Neuron (in vitro differentiated cells): ENCODE results near the gene TRIM46.

Source experiments
- H2AFZ ChIP-seq: one replicate; pipeline ENCODE4 v1.6.1; 2013; ENCODE audit warnings: low read depth, mild to moderate bottlenecking, inconsistent platforms, low read length, moderate library complexity
- H3K27me3 ChIP-seq: one replicate; pipeline ENCODE4 v1.6.1; 2013; ENCODE audit warnings: low read length; ENCODE audit not compliant: insufficient read depth
- H3K36me3 ChIP-seq: one replicate; pipeline ENCODE4 v1.6.1; 2013; ENCODE audit warnings: low read length; ENCODE audit not compliant: insufficient read depth
- H3K4me1 ChIP-seq: one replicate; pipeline ENCODE4 v1.6.1; 2013; ENCODE audit warnings: low read length; ENCODE audit not compliant: insufficient read depth
- H3K4me3 ChIP-seq: 2 replicates; pipeline ENCODE4 v1.5.1; 2013; ENCODE audit warnings: mild to moderate bottlenecking, low read length, moderate library complexity
- H3K9me3 ChIP-seq: one replicate; pipeline ENCODE4 v1.6.1; 2013; ENCODE audit warnings: low read length

Gene TRIM46

DNA sequence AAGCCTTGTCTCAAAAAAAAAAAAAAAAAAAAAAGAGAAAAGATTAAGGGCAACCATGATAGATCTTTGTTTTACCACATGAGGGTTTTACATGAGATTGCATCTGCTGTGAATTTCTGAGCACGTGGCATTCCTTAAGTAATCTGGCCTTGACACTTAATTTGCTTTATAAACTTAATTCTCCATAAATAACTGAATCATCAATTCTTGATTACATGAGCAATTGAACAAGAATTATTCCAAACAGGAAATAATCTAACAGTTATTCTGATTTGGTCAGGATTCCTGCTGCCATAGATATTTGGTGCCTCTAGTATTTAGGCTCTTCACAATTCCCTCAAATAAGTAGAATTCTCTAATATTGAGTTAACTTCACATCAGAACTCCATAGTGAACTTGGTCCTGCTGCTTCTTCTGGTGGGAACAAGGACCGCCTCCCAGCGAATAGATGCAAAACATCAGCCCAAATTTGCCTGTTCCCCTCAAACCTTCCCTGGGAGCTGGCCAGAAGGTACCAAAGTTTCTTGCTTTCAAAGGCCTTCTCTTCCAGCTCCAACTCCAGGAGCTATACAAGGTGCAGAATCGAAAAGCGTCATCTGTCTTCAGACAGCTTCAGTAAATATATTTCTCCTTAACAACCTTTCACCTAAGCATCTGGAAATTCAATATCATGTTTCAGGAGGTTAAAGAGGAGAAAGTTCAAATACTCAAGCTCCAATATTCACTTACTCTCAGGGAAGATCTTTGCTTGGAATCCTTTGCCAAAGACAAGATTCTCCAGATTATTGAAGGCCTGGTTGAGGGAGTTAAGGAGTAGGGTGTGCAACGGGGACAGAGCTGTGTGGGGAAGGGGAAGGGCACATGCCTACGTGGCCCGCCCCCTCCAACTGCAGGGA, 1.6 kb upstream of the TRIM46 start:
- peaks cover 25% of the 10 kb centered on the region for H3K4me1 ChIP-seq
- H3K36me3 ChIP-seq: peaks cover 16% of the 10 kb centered on the region
- H2AFZ ChIP-seq: no peak overlapping the region
- peak overlapping the region; percentile 78 for H3K4me3 ChIP-seq
- no peaks in the 10 kb centered on the region for H3K27me3 ChIP-seq
- H3K9me3 ChIP-seq: no peaks in the 10 kb centered on the region

DNA sequence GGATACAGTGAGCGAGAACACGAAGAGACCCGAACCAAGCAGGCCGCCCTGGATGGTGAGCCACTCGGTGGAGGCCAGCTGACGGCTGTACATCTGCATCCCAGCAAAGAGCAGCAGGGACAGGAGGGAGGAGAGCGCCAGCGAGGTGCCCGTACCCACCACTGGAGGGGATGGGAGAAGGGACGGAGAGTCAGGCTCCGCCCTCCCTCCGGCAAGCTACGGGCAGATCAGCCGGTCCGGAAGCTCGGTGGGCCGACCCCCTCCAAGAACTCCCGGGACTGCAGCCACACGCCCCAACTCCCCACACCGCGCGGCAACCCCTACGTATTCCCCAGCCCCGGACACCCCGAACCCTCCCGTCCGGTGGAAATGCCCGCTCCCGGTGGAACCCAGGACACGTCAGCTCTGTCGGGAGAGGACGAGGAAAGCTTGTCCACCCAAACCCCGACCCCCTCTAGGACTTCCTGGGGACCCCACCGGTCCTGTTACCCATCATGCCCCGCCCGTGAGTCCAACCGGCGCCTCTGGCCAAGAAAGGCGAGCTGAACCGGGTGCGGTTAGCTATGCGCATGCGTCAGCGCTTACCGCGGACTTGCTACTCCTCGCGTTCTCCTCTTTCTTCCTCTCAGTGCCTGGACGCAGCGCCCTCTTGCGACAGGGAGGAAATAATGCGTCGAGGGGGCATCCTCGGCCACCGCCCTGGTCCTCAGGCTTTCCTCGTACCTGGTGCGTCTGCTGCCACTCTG, 744 bp upstream of the TRIM46 start, which contains the start of gene KRTCAP2:
TSS of gene KRTCAP2 (minus strand) at position 573 of the 746 bp plus-strand sequence. CDS start at position 493, 80 bp downstream.
- H3K4me1 ChIP-seq: peaks cover 25% of the 10 kb centered on the region
- H3K36me3 ChIP-seq: peaks cover 20% of the 10 kb centered on the region
- peak within 1 kb of the TSS; percentile 78 for H3K4me3 ChIP-seq
- H2AFZ ChIP-seq: no peak within 1 kb of the TSS
- no peaks in the 10 kb centered on the region for H3K9me3 ChIP-seq
- H3K27me3 ChIP-seq: no peaks in the 10 kb centered on the region

DNA sequence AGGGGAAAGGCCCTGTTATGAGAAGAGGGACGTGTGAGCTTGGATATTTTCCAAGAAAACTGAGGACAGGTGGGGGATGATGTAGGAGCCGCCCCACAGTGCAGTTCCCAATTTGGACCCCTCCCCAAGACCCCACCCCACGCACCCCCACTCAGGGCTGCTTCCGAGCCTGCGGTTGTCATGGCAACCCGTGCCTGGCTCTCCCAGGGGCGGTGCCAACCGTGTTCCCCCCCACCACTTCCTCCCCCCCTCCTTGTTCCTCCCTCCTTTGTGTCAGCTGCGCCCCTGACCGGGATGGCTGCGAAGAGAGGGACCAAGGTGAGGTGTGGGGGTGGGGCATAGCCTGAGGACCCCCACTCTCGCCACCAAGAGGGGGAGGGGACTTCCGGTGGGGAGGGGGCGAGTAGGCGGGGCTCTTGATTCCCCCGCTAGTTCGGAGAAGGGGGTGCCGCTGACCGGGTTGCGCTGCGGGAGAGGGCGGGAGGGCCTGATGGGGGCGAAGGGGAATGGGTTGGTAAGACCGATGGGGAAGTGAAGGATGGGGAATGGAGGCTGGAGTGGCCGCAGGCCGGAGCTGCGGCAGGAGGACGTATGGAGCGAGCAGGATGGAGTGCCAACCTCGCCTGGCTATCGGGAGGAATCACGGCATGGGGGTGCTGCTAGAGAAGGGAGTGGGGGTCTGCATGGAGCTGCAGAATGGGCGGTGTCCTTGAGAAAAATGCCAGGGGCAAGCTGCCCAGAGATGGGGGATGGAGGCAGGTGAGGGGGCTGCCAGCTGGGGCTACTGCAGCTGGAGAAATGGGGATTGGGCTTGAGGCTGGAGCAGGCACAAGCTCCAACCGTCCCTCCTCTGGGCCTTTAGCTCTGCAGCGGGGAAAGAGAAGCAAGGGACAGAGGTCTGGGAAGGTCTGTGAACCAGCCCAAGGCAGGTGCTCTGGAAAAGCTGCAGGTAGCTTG, 953 bp downstream of the TRIM46 start:
- Histone ChIP-seq H3K4me1 (peaks cover 25% of the 10 kb centered on the region), H3K27me3 (no peaks in the 10 kb centered on the region), H3K9me3 (no peaks in the 10 kb centered on the region), H2AFZ (no peak overlapping the region), H3K36me3 (peaks cover 21% of the 10 kb centered on the region), H3K4me3 (peak overlapping the region; percentile 78)

DNA sequence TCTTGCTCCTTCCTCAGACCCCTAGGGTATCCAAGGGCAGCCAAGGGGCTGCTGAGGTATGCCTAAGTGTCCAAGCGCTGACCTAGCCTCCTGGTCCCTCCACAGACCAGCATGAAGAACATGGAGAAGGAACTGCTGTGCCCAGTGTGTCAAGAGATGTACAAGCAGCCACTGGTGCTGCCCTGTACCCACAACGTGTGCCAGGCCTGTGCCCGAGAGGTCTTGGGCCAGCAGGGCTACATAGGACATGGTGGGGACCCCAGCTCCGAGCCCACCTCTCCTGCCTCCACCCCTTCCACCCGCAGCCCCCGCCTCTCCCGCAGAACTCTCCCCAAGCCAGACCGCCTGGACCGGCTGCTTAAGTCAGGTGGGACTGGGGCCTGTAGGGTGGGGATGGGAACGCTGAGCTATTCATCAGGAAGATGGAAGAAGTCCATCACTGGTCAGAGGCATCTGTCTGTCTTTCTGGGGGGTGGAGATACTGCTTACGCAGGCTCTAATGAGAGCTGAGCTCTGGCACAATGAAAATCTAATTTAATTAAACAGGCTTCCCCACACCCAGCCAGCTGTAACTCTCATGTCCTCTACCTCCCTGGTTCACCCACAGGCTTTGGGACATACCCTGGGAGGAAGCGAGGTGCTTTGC, 1.8 kb downstream of the TRIM46 start:
- Histone ChIP-seq H3K4me3 (peak overlapping the region; percentile 78), H3K36me3 (peaks cover 19% of the 10 kb centered on the region), H3K4me1 (peaks cover 25% of the 10 kb centered on the region), H3K9me3 (no peaks in the 10 kb centered on the region), H2AFZ (no peak overlapping the region), H3K27me3 (no peaks in the 10 kb centered on the region)

- no peaks in the 10 kb centered on the region for H3K27me3 ChIP-seq
- H3K4me1 ChIP-seq: peaks cover 25% of the 10 kb centered on the region
Observed at GRCh38 chr1:155175927-155176371, 2.3 kb downstream of the TRIM46 start.

DNA sequence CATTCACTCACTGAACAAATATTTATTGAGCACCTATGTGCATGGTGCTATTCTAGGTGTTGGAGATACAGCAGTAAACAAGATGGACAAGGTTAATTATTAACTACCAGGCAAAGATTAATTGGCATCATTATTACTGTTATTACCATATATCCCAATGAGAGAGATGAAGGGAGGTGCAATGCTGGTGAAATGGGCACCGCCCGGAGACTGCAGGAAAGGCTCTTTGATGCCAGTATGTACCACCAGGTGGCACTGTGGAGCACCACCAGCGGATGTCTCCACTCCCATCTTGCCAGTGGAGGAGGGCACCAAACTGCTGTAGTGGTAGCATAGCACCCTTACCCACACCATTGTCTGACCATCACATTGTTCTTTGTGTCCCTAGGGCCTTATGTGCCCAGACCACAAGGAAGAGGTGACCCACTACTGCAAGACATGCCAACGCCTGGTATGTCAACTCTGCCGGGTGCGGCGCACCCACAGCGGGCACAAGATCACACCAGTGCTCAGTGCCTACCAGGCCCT, 3.0 kb downstream of the TRIM46 start:
- H3K36me3 ChIP-seq: peaks cover 18% of the 10 kb centered on the region
- no peak overlapping the region for H3K4me3 ChIP-seq
- peaks cover 25% of the 10 kb centered on the region for H3K4me1 ChIP-seq
- H3K27me3 ChIP-seq: no peaks in the 10 kb centered on the region
- no peaks in the 10 kb centered on the region for H3K9me3 ChIP-seq
- no peak overlapping the region for H2AFZ ChIP-seq

More at GRCh38 chr1:155175927-155176371, 2.3 kb downstream of the TRIM46 start:
- Histone ChIP-seq H3K4me3 (no peak overlapping the region), H3K36me3 (peaks cover 18% of the 10 kb centered on the region), H2AFZ (no peak overlapping the region), H3K9me3 (no peaks in the 10 kb centered on the region)

DNA sequence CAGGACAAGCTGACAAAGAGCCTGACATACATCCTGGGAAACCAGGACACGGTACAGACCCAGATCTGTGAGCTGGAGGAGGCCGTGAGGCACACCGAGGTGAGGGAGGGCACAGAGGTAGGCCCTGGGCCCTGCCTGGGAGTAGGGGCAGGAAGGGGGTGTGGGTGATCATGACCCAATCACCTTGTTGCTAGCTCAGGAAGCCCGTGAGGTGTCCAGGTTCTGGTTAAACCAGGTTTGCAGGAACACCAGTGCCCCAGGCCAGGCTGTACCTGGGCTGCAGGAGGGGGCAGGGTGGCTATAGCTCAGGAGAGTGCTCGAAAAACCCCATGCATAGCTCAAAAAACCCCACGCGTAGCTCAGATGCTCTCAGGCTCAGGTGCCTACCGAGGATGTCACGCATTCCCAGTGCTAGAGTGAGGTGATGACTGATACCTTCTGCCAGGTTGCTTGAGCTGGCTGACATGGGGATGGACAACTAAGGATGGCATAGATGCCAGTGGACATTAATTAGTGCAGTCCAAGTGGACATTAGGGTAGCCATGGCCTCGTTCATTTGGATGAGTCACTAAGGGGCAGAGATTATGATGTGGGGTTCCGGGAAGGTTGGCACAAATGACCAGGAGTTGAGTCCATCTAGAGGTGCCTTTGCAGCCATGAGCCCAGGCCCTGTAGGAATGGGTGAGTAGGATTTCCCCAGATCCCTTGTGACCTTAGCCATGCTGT, 3.7 kb downstream of the TRIM46 start:
- peaks cover 18% of the 10 kb centered on the region for H3K36me3 ChIP-seq
- no peak overlapping the region for H2AFZ ChIP-seq
- H3K9me3 ChIP-seq: no peaks in the 10 kb centered on the region
- H3K4me1 ChIP-seq: peaks cover 20% of the 10 kb centered on the region
- no peak overlapping the region for H3K4me3 ChIP-seq
- no peaks in the 10 kb centered on the region for H3K27me3 ChIP-seq

- Histone ChIP-seq H3K4me1 (peaks cover 17% of the 10 kb centered on the region), H2AFZ (no peak overlapping the region), H3K27me3 (no peaks in the 10 kb centered on the region), H3K4me3 (no peak overlapping the region), H3K36me3 (peaks cover 18% of the 10 kb centered on the region), H3K9me3 (no peaks in the 10 kb centered on the region)
Observed at GRCh38 chr1:155177918-155178281, 4.3 kb downstream of the TRIM46 start.

DNA sequence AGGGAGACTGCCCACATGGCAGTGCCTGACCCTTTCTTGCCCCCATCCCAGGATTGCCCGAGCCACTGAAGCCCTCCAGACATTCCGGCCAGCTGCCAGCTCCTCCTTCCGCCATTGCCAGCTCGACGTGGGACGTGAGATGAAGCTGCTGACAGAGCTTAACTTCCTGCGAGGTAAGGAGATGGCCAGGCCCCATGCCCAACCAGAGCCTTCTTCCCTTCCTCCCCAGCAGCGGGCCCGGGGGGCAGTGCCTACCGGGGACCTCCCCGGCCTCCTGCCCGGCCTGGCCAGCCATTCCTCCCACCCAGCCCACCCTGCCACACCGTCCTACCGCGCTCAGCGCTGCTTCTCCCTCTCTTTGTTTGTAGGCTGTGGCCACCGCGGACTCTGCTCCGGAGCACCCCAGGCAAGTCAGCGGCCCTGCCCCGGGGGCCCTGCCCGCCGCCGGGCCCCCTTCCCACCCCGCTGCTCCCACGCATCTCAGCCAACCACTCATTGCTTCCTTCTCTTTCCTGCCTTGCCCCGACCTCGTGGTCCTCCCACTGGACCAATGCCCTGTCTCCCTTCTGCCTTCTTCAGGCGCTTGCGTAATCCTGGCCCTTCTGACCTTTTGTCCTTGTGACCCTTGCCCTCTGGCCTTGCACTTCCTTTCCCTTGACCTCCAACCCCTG, 4.9 kb downstream of the TRIM46 start:
- H3K4me3 ChIP-seq: no peak overlapping the region
- no peaks in the 10 kb centered on the region for H3K27me3 ChIP-seq
- H3K9me3 ChIP-seq: no peaks in the 10 kb centered on the region

GRCh38 chr1:155179112-155180031, 5.7 kb downstream of the TRIM46 start:
- Histone ChIP-seq H3K4me3 (no peak overlapping the region), H3K9me3 (no peaks in the 10 kb centered on the region), H3K27me3 (no peaks in the 10 kb centered on the region), H2AFZ (no peak overlapping the region), H3K4me1 (peaks cover 8% of the 10 kb centered on the region), H3K36me3 (peaks cover 18% of the 10 kb centered on the region)

More for the DNA sequence above, 4.9 kb downstream of the TRIM46 start:
- Histone ChIP-seq H3K4me1 (peaks cover 14% of the 10 kb centered on the region), H2AFZ (no peak overlapping the region), H3K36me3 (peaks cover 18% of the 10 kb centered on the region)
